H1 (cell line): ENCODE data around the gene ADRA2C. TPM values are rescaled to one million over a fixed set of nuclear protein-coding genes. Genes with fewer than 3 reads are reported as not detected.

Experiments
- CTCF ChIA-PET: fragments of 300-600 bp; sonication (Branson Sonifier 250); formaldehyde crosslinking; loops from one replicate; lab custom pipeline; 2021; ENCODE audit not compliant: partially characterized antibody; lab: Charles Lee
- POLR2A ChIA-PET: fragments of 300-600 bp; sonication (Branson Sonifier 250); formaldehyde crosslinking; loops from one replicate; lab custom pipeline; 2021; ENCODE audit warnings: inconsistent platforms; ENCODE audit not compliant: partially characterized antibody; lab: Charles Lee
- DNase-seq, 2 experiments: peaks; one replicate each; pipeline versions ENCODE4 v3.0.0 to v3.0.0-alpha.2; 2010 to 2022; ENCODE audit warnings: low spot score in 2 of 2, low read depth in 1 of 2, mixed read lengths in 1 of 2
- FAIRE-seq: peaks from 2 replicates; lab custom pipeline; 2011; peaks lifted over from hg19 to GRCh38; lab: Jason Lieb, UNC
- H2AFZ ChIP-seq: 2 replicates; pipeline ENCODE4 v1.8.1; 2012; ENCODE audit warnings: low read length, inconsistent platforms
- H2AK5ac ChIP-seq: 2 replicates; pipeline ENCODE4 v1.6.1; 2013; ENCODE audit warnings: low read depth, low read length
- H2BK120ac ChIP-seq: replicated peaks from 2 replicates; pipeline ENCODE3; 2013; ENCODE audit warnings: low read depth, low read length, inconsistent platforms
- H2BK12ac ChIP-seq: 2 replicates; pipeline ENCODE4 v1.6.1; 2013; ENCODE audit warnings: low read depth, low read length
- H2BK15ac ChIP-seq: 2 replicates; pipeline ENCODE4 v1.6.1; 2013; ENCODE audit warnings: low read length
- H2BK20ac ChIP-seq: 2 replicates; pipeline ENCODE4 v1.6.1; 2013; ENCODE audit warnings: low read length
- H2BK5ac ChIP-seq: 2 replicates; pipeline ENCODE4 v1.6.1; 2013; ENCODE audit warnings: low read depth, low read length
- H3K14ac ChIP-seq: 2 replicates; pipeline ENCODE4 v1.6.1; 2013; ENCODE audit warnings: inconsistent platforms; ENCODE audit not compliant: insufficient read length
- H3K18ac ChIP-seq: 2 replicates; pipeline ENCODE4 v1.6.1; 2013; ENCODE audit warnings: low read length; ENCODE audit errors: extremely low read depth
- H3K23ac ChIP-seq: 2 replicates; pipeline ENCODE4 v1.6.1; 2013; ENCODE audit warnings: inconsistent platforms; ENCODE audit not compliant: insufficient read length
- H3K23me2 ChIP-seq: 2 replicates; pipeline ENCODE4 v1.6.1; 2013; ENCODE audit warnings: low read depth, low read length
- H3K27ac ChIP-seq: 2 replicates; pipeline ENCODE4 v1.6.1; 2011; ENCODE audit warnings: low read depth, low read length, inconsistent platforms
- H3K27me3 ChIP-seq, 4 experiments: replicated peaks in 1 of 4; 1 replicate in 1 of 4; 2 replicates in 3 of 4; pipeline versions ENCODE4 v1.6.1 to v1.8.1; 2011 to 2013; ENCODE audit warnings: low read length in 3 of 4, mild to moderate bottlenecking in 3 of 4, inconsistent platforms in 2 of 4, mixed read lengths in 2 of 4, moderate library complexity in 1 of 4; ENCODE audit not compliant: control insufficient read depth in 3 of 4, insufficient read depth in 3 of 4; ENCODE audit errors: extremely low read depth in 1 of 4
- H3K36me3 ChIP-seq, 4 experiments: 2 replicates each; pipeline versions ENCODE4 v1.6.1 to v1.8.1; 2011 to 2013; ENCODE audit warnings: mild to moderate bottlenecking in 4 of 4, low read length in 3 of 4, moderate library complexity in 2 of 4, control low read depth in 1 of 4, inconsistent platforms in 1 of 4; ENCODE audit not compliant: insufficient read depth in 4 of 4, control insufficient read depth in 2 of 4
- H3K4ac ChIP-seq: replicated peaks from 2 replicates; pipeline ENCODE3; 2013; ENCODE audit warnings: low read length, low read depth, mixed read lengths, inconsistent platforms; ENCODE audit not compliant: insufficient read length
- H3K4me1 ChIP-seq, 4 experiments: replicated peaks in 1 of 4; 1 replicate in 1 of 4; 2 replicates in 3 of 4; pipeline versions ENCODE4 v1.6.1 to v1.8.1; 2011 to 2013; ENCODE audit warnings: low read length in 3 of 4, inconsistent platforms in 2 of 4, mixed read lengths in 1 of 4; ENCODE audit not compliant: insufficient read depth in 4 of 4, control insufficient read depth in 3 of 4
- H3K4me2 ChIP-seq, 2 experiments: 2 replicates each; pipeline versions ENCODE4 v1.6.1 to v1.8.1; 2011 to 2013; ENCODE audit warnings: low read depth in 2 of 2, low read length in 2 of 2, control low read depth in 1 of 2, inconsistent platforms in 1 of 2, mild to moderate bottlenecking in 1 of 2; ENCODE audit not compliant: insufficient read depth in 1 of 2
- H3K4me3 ChIP-seq, 4 experiments: fragments of 200-600, 300-600 bp in 1 of 4; sonication (generic), shearing (Covaris generic), sonication (Bioruptor Twin) in 1 of 4; 2 replicates each; pipeline versions ENCODE4 v1.5.1 to v1.8.1; 2011 to 2016; ENCODE audit warnings: low read length in 4 of 4, low read depth in 3 of 4, control low read depth in 2 of 4, inconsistent platforms in 2 of 4, mild to moderate bottlenecking in 2 of 4, mixed read lengths in 1 of 4, moderate library complexity in 1 of 4; ENCODE audit not compliant: insufficient read depth in 2 of 4; ENCODE audit errors: extremely low read depth in 1 of 4
- H3K56ac ChIP-seq: replicated peaks from 2 replicates; pipeline ENCODE3; 2013; ENCODE audit warnings: low read depth, mild to moderate bottlenecking, mixed read lengths, low read length, inconsistent platforms; ENCODE audit not compliant: insufficient read length
- H3K79me1 ChIP-seq: 2 replicates; pipeline ENCODE4 v1.6.1; 2013; ENCODE audit warnings: low read depth, low read length, control low read depth
- H3K79me2 ChIP-seq, 2 experiments: 2 replicates each; pipeline versions ENCODE4 v1.6.1 to v1.8.1; 2012 to 2013; ENCODE audit warnings: low read length in 2 of 2, mild to moderate bottlenecking in 2 of 2, inconsistent platforms in 1 of 2; ENCODE audit not compliant: insufficient read depth in 2 of 2, control insufficient read depth in 1 of 2
- H3K9ac ChIP-seq, 4 experiments: replicated peaks in 1 of 4; 1 replicate in 1 of 4; 2 replicates in 3 of 4; pipeline versions ENCODE4 v1.6.1 to v1.8.1; 2011 to 2013; ENCODE audit warnings: low read depth in 3 of 4, low read length in 3 of 4, control low read depth in 2 of 4, mild to moderate bottlenecking in 2 of 4, moderate library complexity in 2 of 4, inconsistent platforms in 1 of 4; ENCODE audit errors: extremely low read depth in 1 of 4
- H3K9me3 ChIP-seq, 2 experiments: 2 replicates each; pipeline versions ENCODE4 v1.6.1 to v1.8.1; 2012 to 2013; ENCODE audit warnings: mild to moderate bottlenecking in 2 of 2, moderate library complexity in 2 of 2, control low read depth in 1 of 2, inconsistent platforms in 1 of 2, low read depth in 1 of 2, low read length in 1 of 2, mixed read lengths in 1 of 2; ENCODE audit not compliant: insufficient read depth in 2 of 2
- H4K20me1 ChIP-seq, 2 experiments: replicated peaks in 1 of 2; 2 replicates each; pipeline versions ENCODE3 to v1.8.1; 2011 to 2013; ENCODE audit warnings: inconsistent platforms in 2 of 2, low read length in 2 of 2, mild to moderate bottlenecking in 1 of 2; ENCODE audit not compliant: insufficient read depth in 2 of 2, control insufficient read depth in 1 of 2
- H4K5ac ChIP-seq: 2 replicates; pipeline ENCODE4 v1.6.1; 2013; ENCODE audit warnings: low read length, low read depth, mixed read lengths, inconsistent platforms; ENCODE audit not compliant: insufficient read length
- H4K8ac ChIP-seq: 2 replicates; pipeline ENCODE4 v1.8.0; 2013; ENCODE audit warnings: mild to moderate bottlenecking, moderate library complexity, low read length, inconsistent platforms; ENCODE audit not compliant: insufficient read depth; ENCODE audit errors: extremely low read depth
- H4K91ac ChIP-seq: replicated peaks from 2 replicates; pipeline ENCODE3; 2013; ENCODE audit warnings: low read length, mixed read lengths, inconsistent platforms; ENCODE audit not compliant: insufficient read length
- ATF2 ChIP-seq: IDR thresholded peaks from 2 replicates; pipeline ENCODE4 v1.6.1; 2012; ENCODE audit warnings: low read length, inconsistent platforms
- BACH1 ChIP-seq: IDR thresholded peaks from 2 replicates; pipeline ENCODE4 v1.6.1; 2012; ENCODE audit warnings: low read length, improper control_type of control experiment
- JUN ChIP-seq: IDR thresholded peaks from 2 replicates; pipeline ENCODE4 v1.6.1; 2011; ENCODE audit warnings: low read depth, mild to moderate bottlenecking, improper control_type of control experiment, low read length
- JUND ChIP-seq: IDR thresholded peaks from 2 replicates; pipeline ENCODE4 v1.6.1; 2011; ENCODE audit warnings: mild to moderate bottlenecking, improper control_type of control experiment, low read length
- POLR2A ChIP-seq, 2 experiments: IDR thresholded peaks; 1 replicate in 1 of 2; 2 replicates in 1 of 2; pipeline ENCODE4 v1.6.1; 2011; ENCODE audit warnings: low read depth in 2 of 2, low read length in 2 of 2, mild to moderate bottlenecking in 2 of 2; ENCODE audit errors: control extremely low read depth in 1 of 2
- RXRA ChIP-seq: IDR thresholded peaks from 2 replicates; pipeline ENCODE4 v1.6.1; 2011; ENCODE audit warnings: low read depth, mild to moderate bottlenecking, low read length, moderate library complexity; ENCODE audit not compliant: insufficient read depth
- SIX5 ChIP-seq: IDR thresholded peaks from 2 replicates; pipeline ENCODE4 v1.6.1; 2011; ENCODE audit warnings: mild to moderate bottlenecking, low read depth, low read length
- TCF12 ChIP-seq: IDR thresholded peaks from 2 replicates; pipeline ENCODE4 v1.6.1; 2011; ENCODE audit warnings: low read depth, mild to moderate bottlenecking, low read length
- WGBS, 2 experiments: shearing (Covaris generic) in 1 of 2; methylation state at CpG; one replicate each; pipeline versions ENCODE4 v1.1.6 to v1.1.7; 2013 to 2015; ENCODE audit warnings: low lambda C conversion rate in 2 of 2, mixed read lengths in 2 of 2, inconsistent platforms in 1 of 2, low coverage in 1 of 2, missing lambda C conversion rate in 1 of 2; ENCODE audit not compliant: insufficient replicate concordance in 2 of 2, insufficient coverage in 1 of 2, insufficient read length in 1 of 2; ENCODE audit errors: extremely low coverage in 1 of 2, missing lambda C conversion rate in 1 of 2; 5-methylcytosine and 5-hydroxymethylcytosine counted together
- polyA plus RNA-seq, 7 experiments: library from polyadenylated mRNA; depleted of rRNA in 3 of 7; stranded (reverse) in 5 of 7; unstranded in 2 of 7; fragments of >200 nt in 5 of 7; fragments of 200-250 nt in 2 of 7; gene quantifications; 1 replicate in 5 of 7; 2 replicates in 1 of 7; 4 replicates in 1 of 7; pipeline versions ENCODE4 v1.2.1 to v1.2.3, GENCODE V29; 2011 to 2013; ENCODE audit warnings: missing spikeins in 2 of 7, mixed read lengths in 2 of 7
- total RNA-seq: library from RNA; stranded (reverse); fragmentation: NEBNext Ultra II Directional; extraction: Animal tissue kit (Norgen Biotek cat#: 25700); gene quantifications from 2 replicates; pipeline ENCODE4 v1.2.1, GENCODE V29; 2021
- TF ChIP-seq, protein P1 (sequence below), 3 experiments: IDR thresholded peaks; 1 replicate in 2 of 3; 2 replicates in 1 of 3; pipeline versions ENCODE4 v1.5.1 to v1.6.1; 2011; ENCODE audit warnings: low read length in 3 of 3, mild to moderate bottlenecking in 3 of 3, inconsistent platforms in 2 of 3, low read depth in 1 of 3, moderate library complexity in 1 of 3; ENCODE audit not compliant: insufficient read depth in 1 of 3; ENCODE audit errors: control extremely low read depth in 1 of 3

Gene ADRA2C
- total and polyA plus RNA-seq, 2 of the 8 experiments (the other 6 are each of a cell fraction or from before 2014, with no cell fraction given), result 14.6 to 14.8 TPM

DNA sequence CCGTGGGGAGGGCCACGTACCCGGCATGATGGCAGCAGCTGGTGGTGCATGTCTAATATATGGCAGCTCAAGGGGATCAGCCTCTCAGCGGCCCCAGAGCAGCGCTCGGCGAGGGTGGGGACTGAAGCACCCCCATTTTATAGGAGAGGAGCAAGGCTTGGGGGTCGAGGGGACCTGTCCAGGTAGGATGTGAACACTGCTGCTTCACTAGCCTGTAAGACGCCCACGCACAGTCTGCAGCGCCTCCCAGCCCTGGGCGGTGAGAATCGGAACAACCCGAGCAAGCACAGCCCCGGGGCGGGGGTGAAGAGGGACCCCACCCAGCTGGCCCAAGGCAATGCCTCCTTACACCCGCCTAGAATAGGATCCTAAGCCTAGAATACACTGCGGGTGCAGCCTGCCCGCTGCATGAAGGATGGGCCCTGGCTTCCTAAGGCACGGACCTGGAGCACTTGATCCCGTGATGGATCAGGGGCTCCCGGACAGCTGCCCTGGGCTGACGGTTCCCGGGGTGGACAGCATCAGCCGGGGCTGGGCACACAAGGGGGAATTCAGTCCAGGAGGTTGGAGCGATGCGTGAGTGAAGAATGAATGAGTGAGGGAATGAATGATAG lies 17.6 kb downstream of the ADRA2C start:
- peak in 1 of 2 experiments; percentile 86 for DNase-seq
- H4K5ac ChIP-seq, result no peak overlapping the region
- H2BK15ac ChIP-seq, result no peak overlapping the region
- no peak overlapping the region for H2AK5ac ChIP-seq
- H3K56ac ChIP-seq, result no peak overlapping the region
- H3K23me2 ChIP-seq, result peaks cover 5% of the 10 kb centered on the region; the same call in 1 of the 2 replicates
- no peak overlapping the region for H2BK12ac ChIP-seq
- no peak overlapping the region for H2BK5ac ChIP-seq
- H4K8ac ChIP-seq, result no peak overlapping the region
- no peak for FAIRE-seq
- no peak overlapping the region for H3K4me2 ChIP-seq
- H3K27ac ChIP-seq, result no peak overlapping the region
- no peak overlapping the region for H3K4ac ChIP-seq
- no peak overlapping the region for H2BK20ac ChIP-seq
- no peak overlapping the region for H3K9ac ChIP-seq
- H2BK120ac ChIP-seq, result no peak overlapping the region
- H3K4me3 ChIP-seq, result no peak overlapping the region
- no peaks in the 10 kb centered on the region; a peak in 2 of 8 replicates for H3K36me3 ChIP-seq
- H3K4me1 ChIP-seq, result peaks cover 0 to 9% (median 8%) of the 10 kb centered on the region in 4 experiments; a peak in 5 of 7 replicates
- H3K79me1 ChIP-seq, result no peaks in the 10 kb centered on the region; the same call in 1 of the 2 replicates
- no peak overlapping the region; the same call in 1 of the 2 replicates for H3K18ac ChIP-seq
- ChIA-PET CTCF (interaction anchor here (0.8 to 7.3 kb wide), 41 partner anchors 8 to 399 kb away, joined by 3 to 110 read pairs (median 4); partner anchors contain the start of gene ADRA2C), POLR2A (interaction anchor here (1.0 to 1.8 kb wide), 3 partner anchors 9 to 23 kb away, joined by 3 to 7 read pairs (median 4); no protein-coding TSS in a partner anchor)
- no peak overlapping the region for H2AFZ ChIP-seq
- H4K20me1 ChIP-seq, result no peaks in the 10 kb centered on the region
- no peak overlapping the region for H4K91ac ChIP-seq
- H3K9me3 ChIP-seq, result peaks cover 0 to 6% of the 10 kb centered on the region in 2 experiments; a peak in 1 of 4 replicates
- H3K79me2 ChIP-seq, result no peaks in the 10 kb centered on the region
- H3K14ac ChIP-seq, result no peak overlapping the region
- H3K27me3 ChIP-seq, result no peaks in the 10 kb centered on the region
- WGBS, 2 experiments, result 68% methylated on average over 24 of the region's 27 CpGs; no CpG with 5 or more reads in 1 of the 2 experiments
- no peak overlapping the region for H3K23ac ChIP-seq
- TF ChIP-seq RXRA (no peak), TCF12 (no peak), SIX5 (no peak), JUND (no peak), JUN (no peak), ATF2 (no peak), BACH1 (no peak), POLR2A (IDR thresholded peaks at IDR 0.05; ENCODE audit: control extremely low read depth in 1 of 2, low read depth in 2 of 2, low read length in 2 of 2) (no peak)
- TF ChIP-seq, protein P1, sequence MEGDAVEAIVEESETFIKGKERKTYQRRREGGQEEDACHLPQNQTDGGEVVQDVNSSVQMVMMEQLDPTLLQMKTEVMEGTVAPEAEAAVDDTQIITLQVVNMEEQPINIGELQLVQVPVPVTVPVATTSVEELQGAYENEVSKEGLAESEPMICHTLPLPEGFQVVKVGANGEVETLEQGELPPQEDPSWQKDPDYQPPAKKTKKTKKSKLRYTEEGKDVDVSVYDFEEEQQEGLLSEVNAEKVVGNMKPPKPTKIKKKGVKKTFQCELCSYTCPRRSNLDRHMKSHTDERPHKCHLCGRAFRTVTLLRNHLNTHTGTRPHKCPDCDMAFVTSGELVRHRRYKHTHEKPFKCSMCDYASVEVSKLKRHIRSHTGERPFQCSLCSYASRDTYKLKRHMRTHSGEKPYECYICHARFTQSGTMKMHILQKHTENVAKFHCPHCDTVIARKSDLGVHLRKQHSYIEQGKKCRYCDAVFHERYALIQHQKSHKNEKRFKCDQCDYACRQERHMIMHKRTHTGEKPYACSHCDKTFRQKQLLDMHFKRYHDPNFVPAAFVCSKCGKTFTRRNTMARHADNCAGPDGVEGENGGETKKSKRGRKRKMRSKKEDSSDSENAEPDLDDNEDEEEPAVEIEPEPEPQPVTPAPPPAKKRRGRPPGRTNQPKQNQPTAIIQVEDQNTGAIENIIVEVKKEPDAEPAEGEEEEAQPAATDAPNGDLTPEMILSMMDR (IDR thresholded peaks at IDR 0.05; ENCODE audit: control extremely low read depth in 1 of 3, insufficient read depth in 1 of 3, low read depth in 1 of 3, low read length in 3 of 3), result peak in 2 of 3 experiments; percentile 79 to 81; a peak in 3 of 4 replicates
